PC-3 (cell line): Measurements from ENCODE around the gene C1orf159. TPM values are rescaled to one million over a fixed set of nuclear protein-coding genes. Genes with fewer than 3 reads are reported as not detected.
"Not testable (repeated sequence)": the region's sequence is repeated elsewhere in the genome, so short reads cannot be mapped to it uniquely, and the experiment has no call there.

Source experiments
- ATAC-seq: fragments of 200-7000 bp; cut with Tn5 transposase; 2 replicates; pipeline ENCODE4 v1.9.1; 2020; ENCODE audit warnings: mild to moderate bottlenecking, moderate library complexity
- BruUV-seq: library from RNA; stranded (reverse); fragments of 400-500 nt; replicated peaks from 2 replicates; lab custom pipeline; 2021; lab: Mats Ljungman, UMichigan
- CTCF ChIA-PET: fragments of 300-600 bp; sonication (Branson Sonifier 250); formaldehyde crosslinking; loops from one replicate; lab custom pipeline; 2022; ENCODE audit warnings: antibody characterized with exemption; lab: Charles Lee
- POLR2A ChIA-PET: fragments of 300-600 bp; sonication (Branson Sonifier 250); formaldehyde crosslinking; loops from one replicate; lab custom pipeline; 2022; ENCODE audit warnings: antibody characterized with exemption; ENCODE audit not compliant: unreplicated experiment; lab: Charles Lee
- DNase-seq: peaks from one replicate; pipeline ENCODE4 v3.0.0-alpha.2; 2015
- H2AFZ ChIP-seq: fragments of 300-600 bp; sonication (generic); 2 replicates; pipeline ENCODE4 v1.6.0; 2016; ENCODE audit warnings: antibody characterized with exemption, low read length
- H3F3A ChIP-seq: fragments of 300-600 bp; sonication (generic); one replicate; pipeline ENCODE4 v1.6.0; 2017; ENCODE audit warnings: antibody characterized with exemption, low read length, control low read depth, mild to moderate bottlenecking; ENCODE audit not compliant: unreplicated experiment
- H3K27ac ChIP-seq: fragments of 300-600 bp; sonication (generic); 2 replicates; pipeline ENCODE4 v1.5.1; 2016; ENCODE audit warnings: mild to moderate bottlenecking, low read length
- H3K27me3 ChIP-seq: fragments of 300-600 bp; sonication (generic); 2 replicates; pipeline ENCODE4 v1.6.1; 2016; ENCODE audit warnings: low read length, mixed read lengths
- H3K36me3 ChIP-seq: fragments of 300-600 bp; sonication (generic); 2 replicates; pipeline ENCODE4 v1.6.1; 2016; ENCODE audit warnings: low read depth, mixed run types, low read length, mixed read lengths
- H3K4me1 ChIP-seq: fragments of 300-600 bp; sonication (generic); 2 replicates; pipeline ENCODE4 v1.5.1; 2016; ENCODE audit warnings: low read length; ENCODE audit not compliant: insufficient read depth
- H3K4me2 ChIP-seq: fragments of 300-600 bp; sonication (generic); 2 replicates; pipeline ENCODE4 v1.6.0; 2016; ENCODE audit warnings: low read length
- H3K4me3 ChIP-seq: fragments of 300-600 bp; sonication (generic); 2 replicates; pipeline ENCODE4 v1.5.1; 2016; ENCODE audit warnings: mild to moderate bottlenecking, low read length, mixed read lengths
- H3K79me2 ChIP-seq: fragments of 300-600 bp; sonication (generic); 2 replicates; pipeline ENCODE4 v1.6.1; 2017; ENCODE audit warnings: low read length, mixed read lengths
- H3K9ac ChIP-seq: fragments of 300-600 bp; sonication (generic); 2 replicates; pipeline ENCODE4 v1.6.0; 2016; ENCODE audit warnings: mild to moderate bottlenecking, low read length
- H3K9me2 ChIP-seq: fragments of 300-600 bp; sonication (generic); replicated peaks from 2 replicates; pipeline ENCODE4 v1.6.1; 2016; ENCODE audit warnings: mixed run types, low read length, mixed read lengths
- H3K9me3 ChIP-seq: fragments of 300-600 bp; sonication (generic); 2 replicates; pipeline ENCODE4 v1.6.1; 2016; ENCODE audit warnings: low read length, mixed read lengths
- H4K20me1 ChIP-seq: fragments of 300-600 bp; sonication (generic); 2 replicates; pipeline ENCODE4 v1.6.1; 2016; ENCODE audit warnings: low read length, mixed read lengths
- CTCF ChIP-seq: fragments of 300-600 bp; sonication (generic); conservative IDR thresholded peaks from 2 replicates; pipeline ENCODE4 v1.5.1; 2017; ENCODE audit warnings: antibody characterized with exemption, low read depth, mild to moderate bottlenecking, low read length
- EZH2 ChIP-seq: fragments of 300-600 bp; sonication (generic); IDR thresholded peaks from one replicate; pipeline ENCODE4 v1.6.1; 2017; ENCODE audit warnings: antibody characterized with exemption, mild to moderate bottlenecking, low read length; ENCODE audit not compliant: unreplicated experiment
- EZH2phosphoT487 ChIP-seq: fragments of 300-600 bp; sonication (generic); IDR thresholded peaks from 2 replicates; pipeline ENCODE4 v1.6.1; 2018; ENCODE audit warnings: mild to moderate bottlenecking, antibody characterized with exemption, low read length, borderline replicate concordance
- intact Hi-C: fragments of 100-400 bp; cut with micrococcal nuclease; formaldehyde crosslinking; loops from 2 replicates; pipeline ENCODE4 v1.9.0; 2023
- total RNA-seq: library from RNA; depleted of rRNA; stranded (reverse); fragments of >200 nt; gene quantifications from 2 replicates; pipeline ENCODE4 v1.2.3, GENCODE V29; 2014

C1orf159 gene
- total RNA-seq, 1 experiment from 2014 or later = 78.0 TPM

DNA sequence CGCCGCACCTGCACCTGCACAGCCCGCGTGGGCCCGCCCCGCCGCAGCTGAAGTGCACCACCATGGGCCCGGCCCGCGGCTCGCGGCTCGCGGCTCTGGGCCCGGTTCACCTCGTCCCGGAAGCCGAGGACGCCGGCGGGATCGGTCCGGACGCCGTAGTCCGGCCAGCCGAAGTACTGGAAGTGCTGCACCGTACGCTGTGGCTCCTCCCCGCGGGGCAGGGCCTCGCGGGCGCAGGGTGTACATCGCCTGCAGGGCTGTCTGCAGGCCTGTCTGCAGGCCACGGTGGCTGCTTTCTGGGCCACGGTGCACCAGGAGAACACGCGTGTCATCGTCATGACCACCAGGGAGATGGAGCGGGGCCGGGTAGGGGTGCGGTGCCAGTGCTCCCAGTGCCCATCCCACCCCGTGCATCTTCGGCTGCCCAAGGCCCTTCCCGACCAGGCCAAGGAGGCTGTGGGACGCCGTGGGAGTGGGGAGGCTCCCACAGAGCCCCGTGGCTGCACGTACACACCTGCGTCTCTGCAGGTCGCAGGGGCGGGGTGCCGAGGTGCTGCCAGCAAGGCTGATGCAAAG, 48.5 kb downstream of the C1orf159 start:
- Histone ChIP-seq H3K36me3 (no peaks in the 10 kb centered on the region; the same call in 1 of the 2 replicates), H2AFZ (no peak overlapping the region), H3F3A (peaks cover 6% of the 10 kb centered on the region), H3K4me2 (peak overlapping the region; percentile 93), H3K9me2 (no peaks in the 10 kb centered on the region), H3K79me2 (peaks cover 10% of the 10 kb centered on the region), H3K27me3 (no peaks in the 10 kb centered on the region), H3K4me3 (peak overlapping the region; percentile 75), H3K9me3 (no peaks in the 10 kb centered on the region), H3K9ac (peak overlapping the region; percentile 83), H3K27ac (peak overlapping the region; percentile 60), H3K4me1 (peaks cover 61% of the 10 kb centered on the region), H4K20me1 (peaks cover 6% of the 10 kb centered on the region)
- intact Hi-C loops = loop anchor here (10.0 kb wide), 1 partner anchor 547 kb away; the partner anchor contains the start of gene MIB2
- DNase-seq (peak; percentile 71), ATAC-seq (peak; percentile 41)
- ChIA-PET CTCF (interaction anchor here (0.6 to 1.1 kb wide), 3 partner anchors 9 to 83 kb away, joined by 3 to 6 read pairs (median 6); partner anchors contain the start of gene ISG15), POLR2A (interaction anchor here (0.8 kb wide), 1 partner anchor 12 kb away, joined by 3 read pairs; no protein-coding TSS in a partner anchor)
- TF ChIP-seq CTCF (no peak), EZH2 (no peak), EZH2phosphoT487 (no peak)
- BruUV-seq = no TSS peak

GRCh38 chr1:1066403-1067283, 49.2 kb downstream of the C1orf159 start:
- no peaks in the 10 kb centered on the region; the same call in 1 of the 2 replicates for H3K36me3 ChIP-seq
- no peaks in the 10 kb centered on the region for H3K9me3 ChIP-seq
- peaks cover 6% of the 10 kb centered on the region for H3F3A ChIP-seq
- peak overlapping the region; percentile 60 for H3K27ac ChIP-seq
- H2AFZ ChIP-seq = no peak overlapping the region
- peaks cover 5% of the 10 kb centered on the region for H3K79me2 ChIP-seq
- H3K4me2 ChIP-seq = peak overlapping the region; percentile 93
- no peaks in the 10 kb centered on the region for H3K9me2 ChIP-seq
- H4K20me1 ChIP-seq = peaks cover 4% of the 10 kb centered on the region; the same call in 1 of the 2 replicates
- peaks cover 64% of the 10 kb centered on the region for H3K4me1 ChIP-seq
- intact Hi-C loops = loop anchor here (10.0 kb wide), 1 partner anchor 548 kb away; the partner anchor contains the start of gene MIB2
- ChIA-PET POLR2A (no interaction called here), CTCF (no interaction called here)
- ATAC-seq = peak; percentile 10
- peak overlapping the region; percentile 75 for H3K4me3 ChIP-seq
- no peak for TF ChIP-seq CTCF
- TF ChIP-seq EZH2phosphoT487 = no peak
- TF ChIP-seq EZH2 = no peak
- no peaks in the 10 kb centered on the region for H3K27me3 ChIP-seq
- DNase-seq = peak; percentile 70
- TSS peak; percentile 1 for BruUV-seq
- peak overlapping the region; percentile 83 for H3K9ac ChIP-seq

- CTCF ChIA-PET, H3F3A ChIP-seq, H3K9ac ChIP-seq, H3K4me2 ChIP-seq, POLR2A ChIA-PET, DNase-seq, H3K79me2 ChIP-seq, H3K27ac ChIP-seq, H3K4me3 ChIP-seq, H3K27me3 ChIP-seq, BruUV-seq, H2AFZ ChIP-seq, ATAC-seq, H4K20me1 ChIP-seq, H3K9me2 ChIP-seq, H3K9me3 ChIP-seq, H3K36me3 ChIP-seq: not testable (repeated sequence)
- peaks cover 69% of the 10 kb centered on the region for H3K4me1 ChIP-seq
- intact Hi-C loops = loop anchor here (10.0 kb wide), 1 partner anchor 549 kb away; the partner anchor contains the start of gene MIB2
Measured at GRCh38 chr1:1065940-1066304, 50.0 kb downstream of the C1orf159 start.
